ENCODE measurements around the gene SYNPR. TPM values are rescaled to one million over a fixed set of nuclear protein-coding genes. Genes with fewer than 3 reads are reported as not detected.

Gene SYNPR
- total RNA-seq, 2 experiments from 2014 or later: not detected

- intact Hi-C loops (cut with micrococcal nuclease): no loop called here
- Mint-ChIP-seq H3K4me1 (ENCODE audit: low read depth) (no peaks in the 10 kb centered on the region), H3K27me3 (no peaks in the 10 kb centered on the region), H3K27ac (no peak overlapping the region), H3K4me3 (no peak overlapping the region), H3K9me3 (peaks cover 4% of the 10 kb centered on the region), H3K36me3 (no peaks in the 10 kb centered on the region)
- CTCF ChIA-PET: no interaction called here
- POLR2A ChIA-PET: no interaction called here
- no peak for DNase-seq
These were observed 13.4 kb upstream of the SYNPR start for GRCh38 chr3:63264716-63265115.

DNA sequence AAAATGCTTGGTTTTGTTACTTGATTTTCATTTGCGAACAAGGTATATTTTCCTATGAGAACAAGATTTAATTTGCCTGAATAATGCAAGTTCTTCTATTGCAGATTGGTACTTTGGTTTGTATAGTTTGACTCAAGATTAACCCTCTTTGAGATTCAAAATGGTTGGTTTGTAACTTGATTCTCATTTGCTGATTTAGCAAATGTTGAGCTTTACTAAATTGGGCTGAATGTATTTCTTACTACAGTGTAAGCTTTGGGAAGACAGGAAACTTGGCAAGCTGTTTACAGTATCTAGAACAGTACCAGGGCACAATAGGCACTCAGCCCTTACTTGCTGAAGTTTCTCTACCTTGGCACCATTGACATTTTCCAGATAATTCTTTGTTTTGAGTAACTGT is 3.7 kb upstream of the SYNPR start:
- intact Hi-C loops (cut with micrococcal nuclease): no loop called here
- H3K4me1 Mint-ChIP-seq (ENCODE audit: low read depth): no peaks in the 10 kb centered on the region
- no peaks in the 10 kb centered on the region for H3K9me3 Mint-ChIP-seq
- POLR2A ChIA-PET: no interaction called here
- peaks cover 20% of the 10 kb centered on the region for H3K27me3 Mint-ChIP-seq
- H3K4me3 Mint-ChIP-seq: no peak overlapping the region
- H3K36me3 Mint-ChIP-seq: no peaks in the 10 kb centered on the region
- CTCF ChIA-PET: no interaction called here
- no peak overlapping the region for H3K27ac Mint-ChIP-seq
- DNase-seq: no peak

- no peak for DNase-seq
- Mint-ChIP-seq H3K4me1 (ENCODE audit: low read depth) (no peaks in the 10 kb centered on the region), H3K27ac (no peak overlapping the region), H3K4me3 (no peak overlapping the region), H3K36me3 (no peaks in the 10 kb centered on the region), H3K9me3 (no peaks in the 10 kb centered on the region), H3K27me3 (peaks cover 20% of the 10 kb centered on the region)
- ChIA-PET CTCF (no interaction called here), POLR2A (no interaction called here)
- intact Hi-C loops (cut with micrococcal nuclease): no loop called here
These were observed 1.1 kb downstream of the SYNPR start for GRCh38 chr3:63279005-63279841.

DNA sequence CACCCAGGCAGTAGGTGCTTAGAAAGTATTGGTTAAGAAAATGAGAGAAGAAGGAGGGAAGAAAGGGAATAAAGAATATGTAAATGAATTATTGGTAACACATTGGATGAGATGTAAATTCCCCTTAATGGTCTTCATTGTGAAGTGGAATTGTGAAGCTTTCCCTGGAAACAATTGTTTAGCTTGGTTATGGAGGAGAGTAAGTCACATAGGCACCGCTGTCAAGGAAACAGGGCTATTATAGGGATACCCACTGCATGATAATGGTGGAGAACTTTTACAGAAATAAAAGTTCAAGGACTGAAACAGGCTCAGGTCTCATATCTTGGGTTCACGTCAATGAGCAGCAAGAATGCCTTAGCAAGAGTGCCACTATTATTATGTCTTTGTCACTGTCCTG is 9.5 kb downstream of the SYNPR start:
- Mint-ChIP-seq H3K9me3 (no peaks in the 10 kb centered on the region), H3K27me3 (no peaks in the 10 kb centered on the region), H3K4me3 (no peak overlapping the region), H3K36me3 (no peaks in the 10 kb centered on the region), H3K4me1 (ENCODE audit: low read depth) (no peaks in the 10 kb centered on the region), H3K27ac (no peak overlapping the region)
- no peak for DNase-seq
- CTCF ChIA-PET: no interaction called here
- intact Hi-C loops (cut with micrococcal nuclease): no loop called here
- POLR2A ChIA-PET: no interaction called here

- Mint-ChIP-seq H3K27ac (no peak overlapping the region), H3K9me3 (no peaks in the 10 kb centered on the region), H3K4me1 (ENCODE audit: low read depth) (no peaks in the 10 kb centered on the region), H3K36me3 (no peaks in the 10 kb centered on the region), H3K4me3 (no peak overlapping the region), H3K27me3 (no peaks in the 10 kb centered on the region)
- intact Hi-C loops (cut with micrococcal nuclease): no loop called here
- ChIA-PET CTCF (no interaction called here), POLR2A (no interaction called here)
- DNase-seq: no peak
These were observed 12.6 kb downstream of the SYNPR start for GRCh38 chr3:63290686-63291085.

DNA sequence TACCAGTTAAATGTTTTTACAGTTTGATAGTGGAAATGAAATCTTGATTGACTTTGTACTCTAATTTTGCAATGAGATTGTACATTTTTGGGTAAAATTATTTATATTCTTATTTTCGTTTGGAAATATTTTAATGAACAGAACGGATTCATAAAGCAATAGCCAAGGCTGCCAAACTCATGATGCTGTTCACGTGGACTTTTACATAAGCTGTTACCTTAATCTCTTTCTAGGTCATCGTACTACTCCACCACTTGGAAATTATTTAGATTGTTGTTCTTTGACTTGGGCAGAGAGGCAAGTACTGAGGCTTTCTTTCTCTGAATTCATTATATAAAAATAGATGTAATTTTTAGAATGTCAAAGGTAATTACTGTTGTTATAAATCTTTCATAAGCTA is 16.2 kb downstream of the SYNPR start:
- Mint-ChIP-seq H3K36me3 (no peaks in the 10 kb centered on the region), H3K27ac (no peak overlapping the region), H3K4me3 (no peak overlapping the region), H3K9me3 (peaks cover 3% of the 10 kb centered on the region), H3K27me3 (no peaks in the 10 kb centered on the region), H3K4me1 (ENCODE audit: low read depth) (no peaks in the 10 kb centered on the region)
- intact Hi-C loops (cut with micrococcal nuclease): no loop called here
- DNase-seq: no peak
- CTCF ChIA-PET: no interaction called here
- POLR2A ChIA-PET: no interaction called here

GRCh38 chr3:63295356-63295755 is 17.2 kb downstream of the SYNPR start:
- DNase-seq: no peak
- ChIA-PET POLR2A (no interaction called here), CTCF (no interaction called here)
- no peaks in the 10 kb centered on the region for H3K4me1 Mint-ChIP-seq (ENCODE audit: low read depth)
- no peak overlapping the region for H3K27ac Mint-ChIP-seq
- H3K9me3 Mint-ChIP-seq: peaks cover 3% of the 10 kb centered on the region
- no peaks in the 10 kb centered on the region for H3K27me3 Mint-ChIP-seq
- intact Hi-C loops (cut with micrococcal nuclease): no loop called here
- H3K36me3 Mint-ChIP-seq: no peaks in the 10 kb centered on the region
- no peak overlapping the region for H3K4me3 Mint-ChIP-seq

DNA sequence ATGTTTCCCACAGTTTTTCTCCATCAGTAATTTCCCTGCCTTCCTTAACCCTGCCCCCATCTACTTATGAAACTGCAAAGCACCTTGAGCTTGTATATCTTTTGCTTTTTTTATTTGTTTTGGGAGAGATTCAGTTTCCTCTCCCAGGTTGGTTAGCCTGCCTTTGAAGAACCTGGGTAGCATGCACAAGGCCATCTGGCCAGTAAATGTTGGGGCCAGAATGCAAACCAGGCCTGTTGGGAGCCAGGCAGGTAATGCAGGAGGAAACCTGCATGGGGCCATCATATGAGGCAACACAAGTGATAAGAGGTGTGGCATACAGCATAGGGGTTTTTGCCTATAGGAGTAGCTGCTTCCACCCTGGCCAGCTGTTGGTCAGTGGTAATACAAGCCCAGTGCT is 17.7 kb downstream of the SYNPR start:
- H3K27ac Mint-ChIP-seq: no peak overlapping the region
- intact Hi-C loops (cut with micrococcal nuclease): no loop called here
- CTCF ChIA-PET: no interaction called here
- H3K9me3 Mint-ChIP-seq: peaks cover 3% of the 10 kb centered on the region
- H3K4me3 Mint-ChIP-seq: no peak overlapping the region
- no peaks in the 10 kb centered on the region for H3K27me3 Mint-ChIP-seq
- POLR2A ChIA-PET: no interaction called here
- H3K4me1 Mint-ChIP-seq (ENCODE audit: low read depth): no peaks in the 10 kb centered on the region
- H3K36me3 Mint-ChIP-seq: no peaks in the 10 kb centered on the region
- no peak for DNase-seq

GRCh38 chr3:63296249-63296648 is 18.1 kb downstream of the SYNPR start:
- Mint-ChIP-seq H3K27ac (no peak overlapping the region), H3K27me3 (no peaks in the 10 kb centered on the region), H3K9me3 (peaks cover 3% of the 10 kb centered on the region), H3K36me3 (no peaks in the 10 kb centered on the region), H3K4me1 (ENCODE audit: low read depth) (no peaks in the 10 kb centered on the region), H3K4me3 (no peak overlapping the region)
- intact Hi-C loops (cut with micrococcal nuclease): no loop called here
- ChIA-PET POLR2A (no interaction called here), CTCF (no interaction called here)
- DNase-seq: no peak

DNA sequence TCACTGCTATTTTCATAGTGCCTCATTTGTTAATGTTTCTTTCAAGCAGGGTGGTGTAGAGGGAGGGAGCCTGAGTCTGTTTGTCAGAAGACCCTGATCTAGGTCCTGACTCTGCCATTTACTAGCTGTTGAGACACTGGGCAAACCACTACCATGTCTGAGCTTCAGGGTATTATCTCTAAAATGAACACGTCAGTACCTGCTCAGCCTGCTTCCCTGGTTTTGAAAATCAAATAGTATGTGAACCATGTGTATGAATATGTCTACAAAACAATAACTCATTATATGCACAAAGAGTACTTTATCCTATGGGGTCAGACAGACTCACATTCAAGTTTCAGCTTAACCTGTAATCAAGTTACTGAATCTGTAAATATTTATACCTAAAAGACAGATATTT is 25.1 kb downstream of the SYNPR start:
- ChIA-PET POLR2A (no interaction called here), CTCF (no interaction called here)
- DNase-seq: no peak
- no peaks in the 10 kb centered on the region for H3K36me3 Mint-ChIP-seq
- no peaks in the 10 kb centered on the region for H3K27me3 Mint-ChIP-seq
- no peaks in the 10 kb centered on the region for H3K9me3 Mint-ChIP-seq
- H3K27ac Mint-ChIP-seq: no peak overlapping the region
- intact Hi-C loops (cut with micrococcal nuclease): no loop called here
- no peaks in the 10 kb centered on the region for H3K4me1 Mint-ChIP-seq (ENCODE audit: low read depth)
- no peak overlapping the region for H3K4me3 Mint-ChIP-seq

DNA sequence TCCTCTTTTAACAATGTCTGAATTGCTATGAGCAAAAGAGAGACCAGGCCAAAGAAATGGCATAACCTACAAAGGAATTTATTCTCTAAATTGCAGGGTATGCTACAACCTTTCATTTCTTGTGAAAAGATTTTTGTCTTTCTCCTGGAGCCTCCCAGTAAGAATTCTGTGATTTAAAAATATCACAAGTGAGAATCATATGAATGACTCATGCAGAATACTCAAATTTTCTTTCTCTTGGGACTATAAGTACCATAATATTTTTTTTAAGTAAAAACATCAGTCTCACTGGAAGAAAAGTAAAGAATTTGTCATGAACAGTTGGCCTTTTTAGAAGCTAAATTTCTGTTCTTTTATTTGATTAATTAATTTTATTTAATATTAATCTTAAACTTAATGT is 26.3 kb downstream of the SYNPR start:
- DNase-seq: no peak
- intact Hi-C loops (cut with micrococcal nuclease): no loop called here
- Mint-ChIP-seq H3K36me3 (no peaks in the 10 kb centered on the region), H3K27me3 (no peaks in the 10 kb centered on the region), H3K4me1 (ENCODE audit: low read depth) (no peaks in the 10 kb centered on the region), H3K27ac (no peak overlapping the region), H3K9me3 (no peaks in the 10 kb centered on the region), H3K4me3 (no peak overlapping the region)
- POLR2A ChIA-PET: no interaction called here
- CTCF ChIA-PET: no interaction called here

GRCh38 chr3:63308072-63308471 is 30.0 kb downstream of the SYNPR start:
- Mint-ChIP-seq H3K4me3 (no peak overlapping the region), H3K36me3 (no peaks in the 10 kb centered on the region), H3K27me3 (no peaks in the 10 kb centered on the region), H3K9me3 (no peaks in the 10 kb centered on the region), H3K27ac (no peak overlapping the region), H3K4me1 (ENCODE audit: low read depth) (no peaks in the 10 kb centered on the region)
- no peak for DNase-seq
- ChIA-PET CTCF (no interaction called here), POLR2A (no interaction called here)
- intact Hi-C loops (cut with micrococcal nuclease): no loop called here

DNA sequence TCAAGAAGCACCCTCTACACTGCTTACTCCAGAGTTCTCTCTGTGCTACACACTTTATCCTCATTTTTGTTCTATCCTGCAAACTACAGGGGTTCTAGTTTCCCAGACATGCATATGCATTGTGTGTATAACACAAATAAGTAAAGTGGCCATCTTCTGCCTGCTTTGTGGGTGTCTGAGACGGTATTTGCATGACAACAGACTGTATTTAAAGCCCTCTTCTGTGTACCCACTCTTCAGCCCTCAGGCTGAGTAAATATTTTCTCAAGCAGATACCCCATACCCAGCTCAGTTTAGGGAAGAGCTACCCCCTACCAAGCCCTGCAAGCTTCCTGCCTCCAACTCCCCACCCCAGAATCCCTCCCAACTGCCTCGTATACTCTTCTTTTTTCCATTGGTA is 31.7 kb downstream of the SYNPR start:
- no peaks in the 10 kb centered on the region for H3K27me3 Mint-ChIP-seq
- no peaks in the 10 kb centered on the region for H3K36me3 Mint-ChIP-seq
- no peaks in the 10 kb centered on the region for H3K4me1 Mint-ChIP-seq (ENCODE audit: low read depth)
- H3K4me3 Mint-ChIP-seq: no peak overlapping the region
- no peak for DNase-seq
- H3K9me3 Mint-ChIP-seq: peaks cover 5% of the 10 kb centered on the region
- H3K27ac Mint-ChIP-seq: no peak overlapping the region
- POLR2A ChIA-PET: no interaction called here
- intact Hi-C loops (cut with micrococcal nuclease): no loop called here
- CTCF ChIA-PET: no interaction called here
